ENCODE measurements around the gene ZDHHC1. TPM values are rescaled to one million over a fixed set of nuclear protein-coding genes. Genes with fewer than 3 reads are reported as not detected.

Gene ZDHHC1
- total RNA-seq, 4 donors from 2014 or later = 2.5 to 11.1 (median 3.8) TPM

DNA sequence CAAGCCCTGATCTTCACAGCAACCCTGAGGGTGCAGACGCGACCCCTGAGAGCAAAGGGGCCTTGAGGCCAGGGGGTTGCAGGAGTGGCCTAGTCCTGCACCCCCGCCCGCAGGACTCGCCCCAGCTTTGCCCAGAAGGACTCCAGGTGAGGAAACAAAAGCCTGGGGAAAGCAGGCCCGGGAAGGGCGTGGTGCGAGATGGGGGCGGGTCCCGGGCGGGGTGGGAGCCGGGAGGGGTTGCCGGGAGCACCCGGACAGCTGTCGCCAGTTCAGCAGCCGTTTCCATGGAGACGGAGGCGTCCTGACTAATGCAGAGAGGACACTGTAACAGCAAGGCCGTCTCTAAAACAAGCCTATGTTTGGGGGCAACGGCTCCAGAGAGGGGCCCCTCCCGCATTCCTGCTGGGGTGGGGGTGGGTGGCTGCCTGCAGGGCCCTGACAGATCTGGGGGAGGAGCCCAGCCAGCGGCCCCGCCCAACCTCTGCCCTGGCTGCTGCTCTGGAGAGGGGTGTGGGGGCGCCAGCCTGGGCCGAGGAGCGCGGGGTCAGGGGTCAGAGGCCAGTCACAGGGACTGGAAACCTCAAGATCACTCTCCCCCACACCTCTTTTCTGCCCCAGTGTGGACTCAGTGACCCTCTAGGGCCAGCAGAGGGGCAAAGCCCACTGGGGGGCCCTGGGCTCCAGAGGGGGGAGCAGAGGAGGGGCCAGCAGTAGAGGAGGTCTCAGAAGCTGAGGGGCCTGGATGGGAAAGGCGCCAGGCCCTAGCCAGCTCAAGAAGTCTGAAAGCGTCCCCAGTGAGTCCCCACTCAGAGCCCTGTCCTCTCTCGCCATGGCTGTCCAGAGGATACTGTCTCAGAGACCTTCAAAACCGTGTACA is 19.9 kb downstream of the ZDHHC1 start:
- peak overlapping the region; percentile 50 to 82 (median 80) for H3K27ac ChIP-seq
- peaks cover 0 to 17% (median 0%) of the 10 kb centered on the region in 4 donors for H3K27me3 ChIP-seq
- H3K36me3 ChIP-seq = no peaks in the 10 kb centered on the region
- DNase-seq = no peak
- 21 to 36% methylated on average over 12 to 15 of the region's 31 CpGs for WGBS, 2 donors
- intact Hi-C loops (cut with DNase I) = no loop called here
- TF ChIP-seq CTCF (IDR thresholded peaks at IDR 0.05) (no peak), POLR2A (IDR thresholded peaks at IDR 0.05) (no peak)
- no peaks in the 10 kb centered on the region for H3K9me3 ChIP-seq
- peak overlapping the region in 1 of 4 donors; percentile 37 for H3K4me3 ChIP-seq
- H3K4me1 ChIP-seq = peaks cover 66 to 89% (median 75%) of the 10 kb centered on the region in 3 donors

GRCh38 chr16:67395458-67396158 is 20.7 kb downstream of the ZDHHC1 start:
- H3K36me3 ChIP-seq = no peaks in the 10 kb centered on the region
- WGBS, 2 donors = no CpG with 5 or more reads among the region's 13 CpGs
- intact Hi-C loops (cut with DNase I) = no loop called here
- peak overlapping the region; percentile 50 to 82 (median 80) for H3K27ac ChIP-seq
- H3K27me3 ChIP-seq = peaks cover 0 to 17% (median 0%) of the 10 kb centered on the region in 4 donors
- H3K9me3 ChIP-seq = no peaks in the 10 kb centered on the region
- DNase-seq = no peak
- no peak for TF ChIP-seq POLR2A (IDR thresholded peaks at IDR 0.05)
- no peak for TF ChIP-seq CTCF (IDR thresholded peaks at IDR 0.05)
- H3K4me3 ChIP-seq = peak overlapping the region in 1 of 4 donors; percentile 37
- H3K4me1 ChIP-seq = peaks cover 66 to 96% (median 80%) of the 10 kb centered on the region in 3 donors

DNA sequence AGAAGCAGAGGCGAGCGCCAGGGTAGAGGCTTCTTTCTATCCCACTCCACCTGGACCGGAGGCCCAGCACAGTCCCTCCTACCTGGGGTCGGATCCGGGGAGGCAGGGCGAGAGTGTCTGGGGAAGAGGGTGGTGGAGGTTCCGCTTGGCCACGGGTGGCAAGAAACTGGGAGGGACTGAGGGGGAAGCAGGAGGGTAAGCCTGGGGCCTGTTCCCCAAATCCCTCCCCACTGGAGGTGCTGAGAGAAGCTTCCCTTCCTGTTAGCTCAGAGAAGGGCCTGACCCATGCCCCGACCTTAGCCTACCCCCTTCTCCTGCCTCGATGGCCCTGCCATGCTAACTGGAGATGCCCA is 21.2 kb downstream of the ZDHHC1 start:
- Histone ChIP-seq H3K4me3 (no peak overlapping the region), H3K36me3 (no peaks in the 10 kb centered on the region), H3K27me3 (peaks cover 0 to 17% (median 0%) of the 10 kb centered on the region in 4 donors), H3K27ac (peak overlapping the region in 3 of 4 donors; percentile 50 to 82 (median 81)), H3K4me1 (peaks cover 66 to 94% (median 80%) of the 10 kb centered on the region in 3 donors), H3K9me3 (no peaks in the 10 kb centered on the region)
- 38% methylated on average over 1 of the region's 10 CpGs; no CpG with 5 or more reads in 1 of the 2 donors for WGBS, 2 donors
- no peak for DNase-seq
- intact Hi-C loops (cut with DNase I) = no loop called here
- TF ChIP-seq POLR2A (IDR thresholded peaks at IDR 0.05) (no peak), CTCF (IDR thresholded peaks at IDR 0.05) (no peak)

DNA sequence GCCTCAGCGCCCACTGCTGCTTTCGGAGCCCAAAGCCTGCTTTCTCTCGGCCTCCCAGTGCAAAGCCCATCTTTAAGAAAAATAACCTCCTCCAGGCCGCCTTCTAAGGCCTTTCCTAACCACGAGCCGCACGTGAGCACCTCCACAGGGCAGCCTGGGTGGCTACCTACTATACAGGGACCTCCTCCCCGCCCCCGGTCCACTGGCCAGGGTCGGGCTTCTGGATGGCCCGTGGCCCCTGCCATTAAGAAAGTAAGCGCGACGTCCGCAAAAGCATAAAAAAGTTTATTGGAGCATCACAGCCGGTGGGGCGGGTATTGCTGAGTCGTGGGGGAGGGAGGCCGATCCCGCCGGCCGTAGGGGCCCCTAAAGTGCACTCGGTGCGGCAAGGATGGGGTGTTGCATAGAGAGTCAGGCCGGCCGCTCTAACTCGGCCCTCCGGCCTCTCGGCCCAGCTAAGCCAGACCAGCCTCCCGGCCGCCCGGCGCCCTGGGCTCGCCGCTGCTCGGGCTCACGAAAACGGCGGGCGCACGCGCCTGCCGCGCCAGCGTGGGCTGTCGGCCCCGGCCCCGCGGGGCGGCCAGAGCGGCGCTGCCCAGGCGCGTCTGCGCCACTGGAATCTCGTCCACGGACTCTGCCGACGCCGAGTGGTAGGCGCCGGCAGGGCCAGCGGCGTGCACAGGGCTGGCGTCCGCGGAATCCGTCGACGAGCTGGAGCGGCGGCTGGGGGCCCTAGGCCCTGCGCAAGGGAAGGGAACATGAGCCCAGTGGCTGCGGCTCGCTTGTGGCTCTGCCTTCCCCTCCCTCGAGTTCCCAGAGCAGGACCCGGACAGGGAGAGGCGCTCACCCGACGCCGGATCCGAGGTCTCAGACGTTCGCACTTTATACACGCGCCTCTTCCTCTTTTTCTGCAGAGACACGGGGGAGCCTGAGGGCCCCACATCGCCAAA is 21.8 kb downstream of the ZDHHC1 start:
- Histone ChIP-seq H3K4me1 (peaks cover 66 to 93% (median 75%) of the 10 kb centered on the region in 3 donors), H3K9me3 (no peaks in the 10 kb centered on the region), H3K27me3 (peaks cover 0 to 17% (median 0%) of the 10 kb centered on the region in 4 donors), H3K27ac (peak overlapping the region; percentile 50 to 84 (median 78)), H3K4me3 (peak overlapping the region in 3 of 4 donors; percentile 48 to 56 (median 48)), H3K36me3 (no peaks in the 10 kb centered on the region)
- intact Hi-C loops (cut with DNase I) = no loop called here
- DNase-seq = no peak
- WGBS, 2 donors = 65 to 74% methylated on average over 12 to 40 of the region's 88 CpGs
- no peak for TF ChIP-seq CTCF (IDR thresholded peaks at IDR 0.05)
